ENCODE measurements around the gene STK26. TPM values are rescaled to one million over a fixed set of nuclear protein-coding genes. Genes with fewer than 3 reads are reported as not detected.

Gene STK26
- total and polyA plus RNA-seq, 3 donors from 2014 or later, result 3.5 to 3.7 (median 3.7) TPM

DNA sequence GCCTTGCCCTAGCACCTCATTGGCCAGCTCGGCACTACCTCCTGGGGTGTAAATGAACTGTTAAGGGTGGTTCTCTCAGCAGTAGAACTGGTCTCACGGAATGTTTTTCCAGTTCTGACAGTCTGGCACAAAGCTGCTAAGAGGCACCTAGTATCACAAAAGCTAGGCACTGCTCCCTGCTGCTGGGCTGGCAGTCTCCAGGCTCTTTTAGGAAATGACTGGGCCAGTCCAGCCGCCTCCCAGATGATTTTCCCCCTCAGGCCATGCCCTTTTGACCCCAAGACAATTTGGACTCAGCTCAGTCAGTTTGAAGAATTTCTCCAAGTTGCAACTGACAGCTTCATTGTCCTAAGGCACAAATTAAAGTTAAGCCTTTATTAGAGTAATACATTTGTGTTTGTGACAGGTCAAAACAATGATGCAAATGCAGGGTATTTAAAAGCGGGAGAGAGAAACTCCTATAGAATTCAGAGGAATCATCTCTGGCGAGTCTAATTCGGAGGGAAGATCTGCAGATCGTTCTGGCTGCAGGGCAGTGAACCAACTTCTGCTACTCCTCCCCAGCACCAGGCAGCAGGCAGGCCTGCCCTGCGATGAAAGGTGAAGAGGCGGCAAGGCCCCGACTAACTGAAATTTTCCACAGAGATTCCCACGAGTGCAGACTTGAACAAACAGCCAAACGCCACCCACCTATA, 96.9 kb downstream of the STK26 start:
- TF ChIP-seq, protein P1, sequence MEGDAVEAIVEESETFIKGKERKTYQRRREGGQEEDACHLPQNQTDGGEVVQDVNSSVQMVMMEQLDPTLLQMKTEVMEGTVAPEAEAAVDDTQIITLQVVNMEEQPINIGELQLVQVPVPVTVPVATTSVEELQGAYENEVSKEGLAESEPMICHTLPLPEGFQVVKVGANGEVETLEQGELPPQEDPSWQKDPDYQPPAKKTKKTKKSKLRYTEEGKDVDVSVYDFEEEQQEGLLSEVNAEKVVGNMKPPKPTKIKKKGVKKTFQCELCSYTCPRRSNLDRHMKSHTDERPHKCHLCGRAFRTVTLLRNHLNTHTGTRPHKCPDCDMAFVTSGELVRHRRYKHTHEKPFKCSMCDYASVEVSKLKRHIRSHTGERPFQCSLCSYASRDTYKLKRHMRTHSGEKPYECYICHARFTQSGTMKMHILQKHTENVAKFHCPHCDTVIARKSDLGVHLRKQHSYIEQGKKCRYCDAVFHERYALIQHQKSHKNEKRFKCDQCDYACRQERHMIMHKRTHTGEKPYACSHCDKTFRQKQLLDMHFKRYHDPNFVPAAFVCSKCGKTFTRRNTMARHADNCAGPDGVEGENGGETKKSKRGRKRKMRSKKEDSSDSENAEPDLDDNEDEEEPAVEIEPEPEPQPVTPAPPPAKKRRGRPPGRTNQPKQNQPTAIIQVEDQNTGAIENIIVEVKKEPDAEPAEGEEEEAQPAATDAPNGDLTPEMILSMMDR (IDR thresholded peaks at IDR 0.05), result no peak
- no peak for TF ChIP-seq POLR2A (IDR thresholded peaks at IDR 0.05)
- intact Hi-C loops (cut with DNase I; ENCODE audit: low total_unique reads), result no loop called here
- Histone ChIP-seq H3K4me1 (no peaks in the 10 kb centered on the region), H3K27me3 (no peaks in the 10 kb centered on the region), H3K9me3 (no peaks in the 10 kb centered on the region), H3K36me3 (ENCODE audit: low read depth, missing control alignments) (no peaks in the 10 kb centered on the region), H3K4me3 (no peak overlapping the region), H3K27ac (no peak overlapping the region)
- DNase-seq, result no peak
- WGBS, 2 donors, result 43 to 60% methylated on average over 7 to 12 of the region's 12 CpGs

- Histone ChIP-seq H3K27ac (no peak overlapping the region), H3K27me3 (no peaks in the 10 kb centered on the region), H3K4me1 (no peaks in the 10 kb centered on the region), H3K36me3 (ENCODE audit: low read depth, missing control alignments) (no peaks in the 10 kb centered on the region), H3K4me3 (no peak overlapping the region), H3K9me3 (no peaks in the 10 kb centered on the region)
- no peak for DNase-seq
- 88 to 92% methylated on average over 3 to 4 of the region's 4 CpGs for WGBS, 2 donors
- TF ChIP-seq POLR2A (IDR thresholded peaks at IDR 0.05), result no peak
- TF ChIP-seq, protein P1 (IDR thresholded peaks at IDR 0.05), result no peak
- intact Hi-C loops (cut with DNase I; ENCODE audit: low total_unique reads), result no loop called here
Measured at GRCh38 chrX:132120913-132121312, 97.8 kb downstream of the STK26 start.

Other genes starting within 250 kb of the STK26 start
- gene FRMD7, start 104.7 kb downstream of the STK26 start, total RNA-seq, result under 1 TPM in 1 of 2 donors, not detected in 1; 0.06 TPM
- 0.11 TPM for gene FRMD7, start 104.7 kb downstream of the STK26 start, polyA plus RNA-seq (ENCODE audit: insufficient read depth, low read depth, low replicate concordance)
- 10 to 100 TPM; 18.7 to 19.4 TPM for gene RAP2C, start 196.1 kb downstream of the STK26 start, total RNA-seq
- 16.9 TPM for gene RAP2C, start 196.1 kb downstream of the STK26 start, polyA plus RNA-seq (ENCODE audit: insufficient read depth, low read depth, low replicate concordance)